K562 (cell line): ENCODE results near the gene MATN1. TPM values are rescaled to one million over a fixed set of nuclear protein-coding genes. Genes with fewer than 3 reads are reported as not detected.

Experiments
- ASH1L ChIP-seq: fragments of 450-650 bp; IDR thresholded peaks from 2 replicates; pipeline ENCODE4 v1.6.1; 2018; ENCODE audit warnings: borderline replicate concordance, mild to moderate bottlenecking, low read depth; ENCODE audit not compliant: partially characterized antibody
- GTF3C2 ChIP-seq: IDR thresholded peaks from 3 replicates; pipeline ENCODE4 v1.6.1; 2011; ENCODE audit warnings: borderline replicate concordance, mild to moderate bottlenecking, moderate library complexity; ENCODE audit not compliant: insufficient read length; ENCODE audit errors: extremely low read depth
- HINFP ChIP-seq: fragments of 450-650 bp; conservative IDR thresholded peaks from 2 replicates; pipeline ENCODE4 v1.6.1; 2016; ENCODE audit warnings: missing genetic modification characterization, low read depth, mild to moderate bottlenecking, control low read depth, missing compliant biosample characterization
- HOXB6 ChIP-seq: fragments of 250-450 bp; sonication (Bioruptor Pico); IDR thresholded peaks from 2 replicates; pipeline ENCODE4 v1.5.1; 2022; ENCODE audit warnings: mild to moderate bottlenecking, borderline replicate concordance
- MYC ChIP-seq, 2 experiments: fragments of 250-450 bp in 1 of 2; sonication (Bioruptor Pico) in 1 of 2; IDR thresholded peaks; 2 replicates each; pipeline versions ENCODE4 v1.5.1 to v1.6.1; 2012 to 2021; ENCODE audit warnings: low read depth in 2 of 2, borderline replicate concordance in 1 of 2, improper control_type of control experiment in 1 of 2, low read length in 1 of 2, mild to moderate bottlenecking in 1 of 2, moderate library complexity in 1 of 2
- MYNN ChIP-seq, 2 experiments: sonication (generic); formaldehyde crosslinking in 1 of 2; IDR thresholded peaks; 2 replicates each; pipeline versions ENCODE4 v1.5.0 to v1.6.1; 2016 to 2020; ENCODE audit warnings: antibody characterized with exemption in 1 of 2, missing genetic modification reagents in 1 of 2
- NFIC ChIP-seq: fragments of 450-650 bp; IDR thresholded peaks from 2 replicates; pipeline ENCODE4 v1.6.1; 2017; ENCODE audit warnings: mild to moderate bottlenecking, inconsistent platforms
- PHF21A ChIP-seq: fragments of 450-650 bp; IDR thresholded peaks from 2 replicates; pipeline ENCODE4 v1.6.1; 2017; ENCODE audit warnings: low read depth, borderline replicate concordance
- RAD51 ChIP-seq: fragments of 450-650 bp; IDR thresholded peaks from 2 replicates; pipeline ENCODE4 v1.7.1; 2016; ENCODE audit warnings: low read depth, mild to moderate bottlenecking, borderline replicate concordance
- SMC3 ChIP-seq: conservative IDR thresholded peaks from 2 replicates; pipeline ENCODE4 v1.6.1; 2011; ENCODE audit warnings: low read depth, low read length, improper control_type of control experiment; ENCODE audit not compliant: insufficient read depth
- SNIP1 ChIP-seq: fragments of 450-650 bp; IDR thresholded peaks from 2 replicates; pipeline ENCODE4 v1.7.1; 2017; ENCODE audit warnings: low read depth, mild to moderate bottlenecking
- ZNF318 ChIP-seq, 2 experiments: fragments of 450-650 bp; IDR thresholded peaks; 2 replicates each; pipeline ENCODE4 v1.6.1; 2016; ENCODE audit warnings: mild to moderate bottlenecking in 2 of 2, borderline replicate concordance in 1 of 2, low read depth in 1 of 2, moderate library complexity in 1 of 2
- polyA plus RNA-seq, 8 experiments: library from polyadenylated mRNA; depleted of rRNA in 4 of 8; stranded (reverse) in 5 of 8; unstranded in 3 of 8; fragments of >200 nt; fragmentation: Nextera tagmentation in 2 of 8; fragmentation: Illumina TruSeq in 1 of 8; extraction: Ambion mirVana in 2 of 8; extraction: Trizol in 1 of 8; gene quantifications; 2 replicates each; pipeline versions ENCODE4 v1.2.1 to v1.2.3, GENCODE V29; 2011 to 2014; ENCODE audit warnings: inconsistent platforms in 1 of 8, missing spikeins in 1 of 8
- total RNA-seq, 7 experiments: library from RNA; depleted of rRNA in 6 of 7; stranded (reverse); fragments of >200 nt in 6 of 7; fragmentation: Illumina TruSeq in 2 of 7; extraction: Trizol in 2 of 7; gene quantifications; 2 replicates each; pipeline versions ENCODE4 v1.2.1 to v1.2.3, GENCODE V29; 2011 to 2021; ENCODE audit warnings: low replicate concordance in 1 of 7

MATN1 gene
- total and polyA plus RNA-seq, 9 of the 15 experiments (the other 6 are each of a cell fraction or from before 2014, with no cell fraction given): 0.10 to 2.3 (median 1.2) TPM

- TF ChIP-seq PHF21A (no peak), RAD51 (no peak), SMC3 (no peak), GTF3C2 (no peak), MYNN (IDR thresholded peaks at IDR 0.05) (peak; percentile 69; the same call in 1 of the 2 replicates), MYNN (CRISPR knock-in tag; IDR thresholded peaks at IDR 0.05) (no peak), ASH1L (no peak), SNIP1 (no peak), HOXB6 (CRISPR knock-in tag) (no peak), NFIC (no peak; the same call in 1 of the 2 replicates), MYC (IDR thresholded peaks at IDR 0.05; ENCODE audit: low read depth, low read length) (peak; percentile 88), MYC (CRISPR knock-in tag; IDR thresholded peaks at IDR 0.05; ENCODE audit: borderline replicate concordance, low read depth) (no peak; the same call in 1 of the 2 replicates), ZNF318 (IDR thresholded peaks at IDR 0.05; ENCODE audit: borderline replicate concordance in 1 of 2, low read depth in 1 of 2) (peak in 1 of 2 experiments; percentile 59; a peak in 1 of 4 replicates), HINFP (tag) (peak; percentile 89)
Measured at GRCh38 chr1:30756545-30757351, 33.4 kb upstream of the MATN1 start (continued).
